Stimulated activated CD8-positive, alpha-beta memory T cell treated with anti-CD3 and anti-CD28 coated beads, Interleukin-12 subunit alpha, Interleukin-12 subunit beta, amount 100 ng/mL, for 24 hours (primary cell): ENCODE data around the gene USP17L13.
"Not testable (repeated sequence)": the region's sequence is repeated elsewhere in the genome, so short reads cannot be mapped to it uniquely, and the experiment has no call there.

Experiments used
- DNase-seq: peaks from one replicate; pipeline ENCODE4 v3.0.0-alpha.2; 2020; ENCODE audit errors: extremely low read depth

Gene USP17L13, protein sequence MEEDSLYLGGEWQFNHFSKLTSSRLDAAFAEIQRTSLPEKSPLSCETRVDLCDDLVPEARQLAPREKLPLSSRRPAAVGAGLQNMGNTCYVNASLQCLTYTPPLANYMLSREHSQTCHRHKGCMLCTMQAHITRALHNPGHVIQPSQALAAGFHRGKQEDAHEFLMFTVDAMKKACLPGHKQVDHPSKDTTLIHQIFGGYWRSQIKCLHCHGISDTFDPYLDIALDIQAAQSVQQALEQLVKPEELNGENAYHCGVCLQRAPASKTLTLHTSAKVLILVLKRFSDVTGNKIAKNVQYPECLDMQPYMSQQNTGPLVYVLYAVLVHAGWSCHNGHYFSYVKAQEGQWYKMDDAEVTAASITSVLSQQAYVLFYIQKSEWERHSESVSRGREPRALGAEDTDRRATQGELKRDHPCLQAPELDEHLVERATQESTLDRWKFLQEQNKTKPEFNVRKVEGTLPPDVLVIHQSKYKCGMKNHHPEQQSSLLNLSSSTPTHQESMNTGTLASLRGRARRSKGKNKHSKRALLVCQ

DNA sequence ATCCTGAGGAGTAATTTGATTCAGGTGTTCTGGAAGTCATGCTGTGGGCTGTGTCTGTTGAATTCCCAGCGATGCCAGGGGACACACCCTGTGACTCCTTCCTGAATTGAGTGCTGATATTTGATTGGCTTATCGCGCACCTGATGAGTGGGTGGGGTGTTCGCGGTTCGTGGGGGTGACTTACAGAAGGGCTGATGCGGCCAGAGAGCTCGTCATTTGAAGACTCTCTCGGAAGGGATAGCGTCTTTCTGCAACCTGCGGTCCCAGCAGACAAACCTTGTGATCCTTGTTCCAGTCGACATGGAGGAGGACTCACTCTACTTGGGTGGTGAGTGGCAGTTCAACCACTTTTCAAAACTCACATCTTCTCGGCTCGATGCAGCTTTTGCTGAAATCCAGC lies at the start of gene USP17L13:
TSS of gene USP17L13 (plus strand) at position 301 of the 400 bp plus-strand sequence. CDS start at position 301, 0 bp downstream.
- DNase-seq: not testable (repeated sequence)

- not testable (repeated sequence) for DNase-seq
These were observed 14.3 kb upstream of the USP17L13 start, which contains the start of gene USP17L10 for GRCh38 chr4:9210357-9210756. TSS of gene USP17L10 (plus strand) at chr4:9210657. CDS start at chr4:9210657, 0 bp downstream.

DNA sequence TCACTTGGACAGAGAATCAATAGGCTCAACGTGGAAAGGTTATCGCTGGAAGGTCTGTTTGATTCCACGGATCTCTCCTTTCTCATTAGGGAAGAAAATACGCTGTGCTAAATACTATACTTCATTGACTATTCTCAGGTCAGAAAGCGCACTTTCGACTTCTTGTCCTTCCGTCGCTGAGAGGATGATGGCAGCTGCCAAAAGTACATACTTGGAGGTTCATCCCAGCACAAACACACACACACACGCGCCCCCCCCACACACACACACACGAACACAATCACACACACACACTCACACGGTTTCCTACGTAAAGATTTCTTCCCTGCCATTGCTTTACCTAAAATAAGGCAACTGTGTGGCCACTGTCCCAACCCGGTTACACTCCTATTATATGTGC lies 10.0 kb upstream of the USP17L13 start:
- not testable (repeated sequence) for DNase-seq

DNA sequence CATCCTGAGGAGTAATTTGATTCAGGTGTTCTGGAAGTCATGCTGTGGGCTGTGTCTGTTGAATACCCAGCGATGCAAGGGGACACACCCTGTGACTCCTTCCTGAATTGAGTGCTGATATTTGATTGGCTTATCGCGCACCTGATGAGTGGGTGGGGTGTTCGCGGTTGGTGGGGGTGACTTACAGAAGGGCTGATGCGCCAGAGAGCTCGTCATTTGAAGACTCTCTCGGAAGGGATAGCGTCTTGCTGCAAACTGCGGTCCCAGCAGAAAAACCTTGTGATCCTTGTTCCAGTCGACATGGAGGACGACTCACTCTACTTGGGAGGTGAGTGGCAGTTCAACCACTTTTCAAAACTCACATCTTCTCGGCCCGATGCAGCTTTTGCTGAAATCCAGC lies 9.6 kb upstream of the USP17L13 start, which contains the start of gene USP17L11:
TSS of gene USP17L11 (plus strand) at position 301 of the 400 bp plus-strand sequence. CDS start at position 301, 0 bp downstream.
- DNase-seq: not testable (repeated sequence)

DNA sequence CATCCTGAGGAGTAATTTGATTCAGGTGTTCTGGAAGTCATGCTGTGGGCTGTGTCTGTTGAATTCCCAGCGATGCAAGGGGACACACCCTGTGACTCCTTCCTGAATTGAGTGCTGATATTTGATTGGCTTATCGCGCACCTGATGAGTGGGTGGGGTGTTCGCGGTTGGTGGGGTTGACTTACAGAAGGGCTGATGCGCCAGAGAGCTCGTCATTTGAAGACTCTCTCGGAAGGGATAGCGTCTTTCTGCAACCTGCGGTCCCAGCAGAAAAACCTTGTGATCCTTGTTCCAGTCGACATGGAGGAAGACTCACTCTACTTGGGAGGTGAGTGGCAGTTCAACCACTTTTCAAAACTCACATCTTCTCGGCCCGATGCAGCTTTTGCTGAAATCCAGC lies 4.8 kb upstream of the USP17L13 start, which contains the start of gene USP17L12:
TSS of gene USP17L12 (plus strand) at position 301 of the 400 bp plus-strand sequence. CDS start at position 301, 0 bp downstream.
- DNase-seq: not testable (repeated sequence)

DNA sequence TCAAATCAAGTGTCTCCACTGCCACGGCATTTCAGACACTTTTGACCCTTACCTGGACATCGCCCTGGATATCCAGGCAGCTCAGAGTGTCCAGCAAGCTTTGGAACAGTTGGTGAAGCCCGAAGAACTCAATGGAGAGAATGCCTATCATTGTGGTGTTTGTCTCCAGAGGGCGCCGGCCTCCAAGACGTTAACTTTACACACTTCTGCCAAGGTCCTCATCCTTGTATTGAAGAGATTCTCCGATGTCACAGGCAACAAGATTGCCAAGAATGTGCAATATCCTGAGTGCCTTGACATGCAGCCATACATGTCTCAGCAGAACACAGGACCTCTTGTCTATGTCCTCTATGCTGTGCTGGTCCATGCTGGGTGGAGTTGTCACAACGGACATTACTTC lies 5.6 kb downstream of the USP17L13 start:
- not testable (repeated sequence) for DNase-seq

- DNase-seq: not testable (repeated sequence)
These were observed 9.4 kb downstream of the USP17L13 start, which contains the start of gene USP17L15 for GRCh38 chr4:9234085-9234484. TSS of gene USP17L15 (plus strand) at chr4:9234385. CDS start at chr4:9234385, 0 bp downstream.

DNA sequence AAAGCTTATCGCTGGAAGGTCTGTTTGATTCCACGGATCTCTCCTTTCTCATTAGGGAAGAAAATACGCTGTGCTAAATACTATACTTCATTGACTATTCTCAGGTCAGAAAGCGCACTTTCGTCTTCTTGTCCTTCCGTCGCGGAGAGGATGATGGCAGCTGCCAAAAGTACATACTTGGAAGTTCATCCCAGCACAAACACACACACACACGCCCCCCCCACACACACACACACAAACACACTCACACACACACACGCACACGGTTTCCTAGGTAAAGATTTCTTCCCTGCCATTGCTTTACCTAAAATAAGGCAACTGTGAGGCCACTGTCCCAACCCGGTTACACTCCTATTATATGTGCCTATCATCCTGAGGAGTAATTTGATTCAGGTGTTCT lies 13.8 kb downstream of the USP17L13 start:
- not testable (repeated sequence) for DNase-seq

DNA sequence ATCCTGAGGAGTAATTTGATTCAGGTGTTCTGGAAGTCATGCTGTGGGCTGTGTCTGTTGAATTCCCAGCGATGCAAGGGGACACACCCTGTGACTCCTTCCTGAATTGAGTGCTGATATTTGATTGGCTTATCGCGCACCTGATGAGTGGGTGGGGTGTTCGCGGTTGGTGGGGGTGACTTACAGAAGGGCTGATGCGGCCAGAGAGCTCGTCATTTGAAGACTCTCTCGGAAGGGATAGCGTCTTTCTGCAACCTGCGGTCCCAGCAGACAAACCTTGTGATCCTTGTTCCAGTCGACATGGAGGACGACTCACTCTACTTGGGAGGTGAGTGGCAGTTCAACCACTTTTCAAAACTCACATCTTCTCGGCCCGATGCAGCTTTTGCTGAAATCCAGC lies 18.9 kb downstream of the USP17L13 start, which contains the start of gene USP17L17:
TSS of gene USP17L17 (plus strand) at position 301 of the 400 bp plus-strand sequence. CDS start at position 301, 0 bp downstream.
- DNase-seq: not testable (repeated sequence)

DNA sequence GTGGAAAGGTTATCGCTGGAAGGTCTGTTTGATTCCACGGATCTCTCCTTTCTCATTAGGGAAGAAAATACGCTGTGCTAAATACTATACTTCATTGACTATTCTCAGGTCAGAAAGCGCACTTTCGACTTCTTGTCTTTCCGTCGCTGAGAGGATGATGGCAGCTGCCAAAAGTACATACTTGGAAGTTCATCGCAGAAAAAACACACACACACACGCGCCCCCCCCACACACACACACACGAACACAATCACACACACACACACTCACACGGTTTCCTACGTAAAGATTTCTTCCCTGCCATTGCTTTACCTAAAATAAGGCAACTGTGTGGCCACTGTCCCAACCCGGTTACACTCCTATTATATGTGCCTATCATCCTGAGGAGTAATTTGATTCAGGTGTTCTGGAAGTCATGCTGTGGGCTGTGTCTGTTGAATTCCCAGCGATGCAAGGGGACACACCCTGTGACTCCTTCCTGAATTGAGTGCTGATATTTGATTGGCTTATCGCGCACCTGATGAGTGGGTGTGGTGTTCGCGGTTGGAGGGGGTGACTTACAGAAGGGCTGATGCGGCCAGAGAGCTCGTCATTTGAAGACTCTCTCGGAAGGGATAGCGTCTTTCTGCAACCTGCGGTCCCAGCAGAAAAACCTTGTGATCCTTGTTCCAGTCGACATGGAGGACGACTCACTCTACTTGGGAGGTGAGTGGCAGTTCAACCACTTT lies 23.4 kb downstream of the USP17L13 start, which contains the start of gene USP17L18:
TSS of gene USP17L18 (plus strand) at position 678 of the 728 bp plus-strand sequence. CDS start at position 678, 0 bp downstream.
- not testable (repeated sequence) for DNase-seq

- not testable (repeated sequence) for DNase-seq
These were observed 28.4 kb downstream of the USP17L13 start, which contains the start of gene USP17L19 for GRCh38 chr4:9253078-9253477. TSS of gene USP17L19 (plus strand) at chr4:9253378. CDS start at chr4:9253378, 0 bp downstream.

GRCh38 chr4:9257824-9258223 lies 33.1 kb downstream of the USP17L13 start, which contains the start of gene USP17L20:
TSS of gene USP17L20 (plus strand) at chr4:9258124. CDS start at chr4:9258124, 0 bp downstream.
- not testable (repeated sequence) for DNase-seq

GRCh38 chr4:9262572-9262971 lies 37.9 kb downstream of the USP17L13 start, which contains the start of gene USP17L21:
TSS of gene USP17L21 (plus strand) at chr4:9262872. CDS start at chr4:9262872, 0 bp downstream.
- DNase-seq: not testable (repeated sequence)

DNA sequence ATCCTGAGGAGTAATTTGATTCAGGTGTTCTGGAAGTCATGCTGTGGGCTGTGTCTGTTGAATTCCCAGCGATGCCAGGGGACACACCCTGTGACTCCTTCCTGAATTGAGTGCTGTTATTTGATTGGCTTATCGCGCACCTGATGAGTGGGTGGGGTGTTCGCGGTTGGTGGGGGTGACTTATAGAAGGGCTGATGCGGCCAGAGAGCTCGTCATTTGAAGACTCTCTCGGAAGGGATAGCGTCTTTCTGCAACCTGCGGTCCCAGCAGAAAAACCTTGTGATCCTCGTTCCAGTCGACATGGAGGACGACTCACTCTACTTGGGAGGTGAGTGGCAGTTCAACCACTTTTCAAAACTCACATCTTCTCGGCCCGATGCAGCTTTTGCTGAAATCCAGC lies 42.6 kb downstream of the USP17L13 start, which contains the start of gene USP17L22:
TSS of gene USP17L22 (plus strand) at position 301 of the 400 bp plus-strand sequence. CDS start at position 301, 0 bp downstream.
- DNase-seq: not testable (repeated sequence)

DNA sequence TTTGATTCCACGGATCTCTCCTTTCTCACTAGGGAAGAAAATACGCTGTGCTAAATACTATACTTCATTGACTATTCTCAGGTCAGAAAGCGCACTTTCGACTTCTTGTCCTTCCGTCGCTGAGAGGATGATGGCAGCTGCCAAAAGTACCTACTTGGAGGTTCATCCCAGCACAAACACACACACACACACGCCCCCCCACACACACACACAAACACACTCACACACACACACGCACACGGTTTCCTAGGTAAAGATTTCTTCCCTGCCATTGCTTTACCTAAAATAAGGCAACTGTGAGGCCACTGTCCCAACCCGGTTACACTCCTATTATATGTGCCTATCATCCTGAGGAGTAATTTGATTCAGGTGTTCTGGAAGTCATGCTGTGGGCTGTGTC lies 47.0 kb downstream of the USP17L13 start:
- DNase-seq: not testable (repeated sequence)
